WTC11 (cell line): ENCODE data around the gene RHBDD1. TPM values are rescaled to one million over a fixed set of nuclear protein-coding genes. Genes with fewer than 3 reads are reported as not detected.

ENCODE experiments used
- ATAC-seq: fragments of 200-7000 bp; cut with Tn5 transposase; 2 replicates; pipeline ENCODE4 v1.10.0; 2021; ENCODE audit warnings: mild to moderate bottlenecking, moderate library complexity
- CTCF ChIA-PET: fragments of 300-600 bp; sonication (Branson Sonifier 250); formaldehyde crosslinking; loops from one replicate; lab custom pipeline; 2021; ENCODE audit warnings: antibody characterized with exemption; lab: Charles Lee
- POLR2A ChIA-PET: fragments of 350-600 bp; sonication (Branson Sonifier 250); formaldehyde crosslinking; loops from one replicate; lab custom pipeline; 2021; ENCODE audit warnings: antibody characterized with exemption; lab: Charles Lee
- DNase-seq: peaks from one replicate; pipeline ENCODE4 v3.0.0; 2021; ENCODE audit warnings: low spot score
- H3K27ac Mint-ChIP-seq: 2 replicates; pipeline ENCODE4 v1.8.0; 2021; ENCODE audit warnings: mixed read lengths
- H3K27me3 Mint-ChIP-seq: 2 replicates; pipeline ENCODE4 v1.8.0; 2021; ENCODE audit warnings: low read depth, mild to moderate bottlenecking, moderate library complexity, mixed read lengths
- H3K36me3 Mint-ChIP-seq: 2 replicates; pipeline ENCODE4 v1.8.0; 2021; ENCODE audit warnings: mixed read lengths
- H3K4me1 Mint-ChIP-seq: 2 replicates; pipeline ENCODE4 v1.8.0; 2022; ENCODE audit warnings: mixed read lengths
- H3K4me3 Mint-ChIP-seq: 2 replicates; pipeline ENCODE4 v1.8.0; 2021; ENCODE audit warnings: mild to moderate bottlenecking, moderate library complexity, mixed read lengths
- H3K9me3 Mint-ChIP-seq: 2 replicates; pipeline ENCODE4 v1.8.0; 2021; ENCODE audit warnings: mixed read lengths
- ATF1 ChIP-seq: sonication (generic); formaldehyde crosslinking; IDR thresholded peaks from 2 replicates; pipeline ENCODE4 v1.8.1; 2023; ENCODE audit warnings: mild to moderate bottlenecking, moderate library complexity, missing genetic modification reagents
- ELF4 ChIP-seq: sonication (generic); formaldehyde crosslinking; IDR thresholded peaks from 2 replicates; pipeline ENCODE4 v1.8.1; 2022; ENCODE audit warnings: low read depth, mild to moderate bottlenecking, moderate library complexity, missing genetic modification reagents
- FOXJ3 ChIP-seq: sonication (generic); formaldehyde crosslinking; IDR thresholded peaks from 2 replicates; pipeline ENCODE4 v1.9.0; 2021; ENCODE audit warnings: missing genetic modification reagents, mild to moderate bottlenecking, borderline replicate concordance
- JAZF1 ChIP-seq: fragments of 250-450 bp; sonication (Bioruptor Pico); IDR thresholded peaks from 2 replicates; pipeline ENCODE4 v1.9.0; 2021; ENCODE audit warnings: moderate library complexity, mild to moderate bottlenecking, inconsistent platforms
- NFYB ChIP-seq: sonication (generic); formaldehyde crosslinking; conservative IDR thresholded peaks from 2 replicates; pipeline ENCODE4 v1.8.0; 2022; ENCODE audit warnings: low read depth, missing genetic modification reagents
- OVOL2 ChIP-seq: fragments of 250-450 bp; sonication (Bioruptor Pico); IDR thresholded peaks from 2 replicates; pipeline ENCODE4 v1.9.0; 2021; ENCODE audit warnings: mild to moderate bottlenecking, borderline replicate concordance
- PRRX2 ChIP-seq: fragments of 250-450 bp; sonication (Bioruptor Pico); IDR thresholded peaks from 2 replicates; pipeline ENCODE4 v1.8.0; 2021; ENCODE audit warnings: mild to moderate bottlenecking
- TEAD4 ChIP-seq: sonication (generic); formaldehyde crosslinking; IDR thresholded peaks from 2 replicates; pipeline ENCODE4 v1.8.0; 2022; ENCODE audit warnings: mild to moderate bottlenecking, missing genetic modification reagents
- TP53 ChIP-seq: sonication (generic); formaldehyde crosslinking; IDR thresholded peaks from 2 replicates; pipeline ENCODE4 v1.8.1; 2023; ENCODE audit warnings: mild to moderate bottlenecking, missing genetic modification reagents
- ZNF396 ChIP-seq: fragments of 250-450 bp; sonication (Bioruptor Pico); IDR thresholded peaks from 2 replicates; pipeline ENCODE4 v1.8.0; 2021; ENCODE audit warnings: mild to moderate bottlenecking, moderate library complexity, borderline replicate concordance
- ZNF416 ChIP-seq: fragments of 250-450 bp; sonication (Bioruptor Pico); IDR thresholded peaks from 2 replicates; pipeline ENCODE4 v1.9.0; 2021; ENCODE audit warnings: mild to moderate bottlenecking, inconsistent platforms
- total RNA-seq: library from RNA; stranded (reverse); gene quantifications from 3 replicates; pipeline ENCODE4 v1.2.3, GENCODE V29; 2021
- TF ChIP-seq, protein P1 (sequence below): sonication (generic); formaldehyde crosslinking; conservative IDR thresholded peaks from 2 replicates; pipeline ENCODE4 v1.8.1; 2023; ENCODE audit warnings: mild to moderate bottlenecking, low read depth, missing genetic modification reagents, moderate library complexity
- TF ChIP-seq, protein P2 (sequence below): sonication (generic); formaldehyde crosslinking; IDR thresholded peaks from 2 replicates; pipeline ENCODE4 v1.8.1; 2023; ENCODE audit warnings: mild to moderate bottlenecking, missing genetic modification reagents
- TF ChIP-seq, protein P3 (sequence below): sonication (generic); formaldehyde crosslinking; IDR thresholded peaks from 2 replicates; pipeline ENCODE4 v1.8.0; 2022; ENCODE audit warnings: missing genetic modification reagents
- TF ChIP-seq, protein P4 (sequence below): sonication (generic); formaldehyde crosslinking; IDR thresholded peaks from 2 replicates; pipeline ENCODE4 v1.8.0; 2022; ENCODE audit warnings: mild to moderate bottlenecking, missing genetic modification reagents
- TF ChIP-seq, protein P5 (sequence below): fragments of 250-450 bp; sonication (Bioruptor Pico); IDR thresholded peaks from 2 replicates; pipeline ENCODE4 v1.9.0; 2021; ENCODE audit warnings: mild to moderate bottlenecking
- TF ChIP-seq, protein P6 (sequence below): sonication (generic); formaldehyde crosslinking; IDR thresholded peaks from 2 replicates; pipeline ENCODE4 v1.8.1; 2022; ENCODE audit warnings: low read depth, mild to moderate bottlenecking, moderate library complexity, missing genetic modification reagents, borderline replicate concordance

RHBDD1 gene
- total RNA-seq, 1 experiment from 2014 or later, result 25.7 TPM

DNA sequence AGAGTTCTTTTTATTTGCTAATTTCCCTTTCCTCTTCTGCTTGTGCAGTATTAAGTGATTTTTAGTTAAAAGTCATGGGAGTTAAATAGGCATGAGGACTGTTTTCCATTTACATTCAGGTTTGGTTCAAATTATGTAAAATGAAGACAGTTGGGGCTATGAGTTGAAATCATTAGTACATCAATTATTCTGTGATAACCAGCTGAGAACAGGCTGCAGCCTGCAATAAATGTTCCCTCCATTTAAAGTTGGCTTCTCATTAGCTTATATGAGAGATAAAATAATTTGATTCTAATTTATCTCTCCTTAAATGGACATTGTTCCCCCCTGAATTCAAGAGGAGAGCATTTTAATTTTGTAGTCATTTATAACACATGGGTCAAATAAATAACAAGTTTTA, 48.3 kb downstream of the RHBDD1 start:
- Mint-ChIP-seq H3K27me3 (no peaks in the 10 kb centered on the region), H3K9me3 (peaks cover 3% of the 10 kb centered on the region; the same call in 1 of the 2 replicates)

More for the DNA sequence above, 48.3 kb downstream of the RHBDD1 start:
- Mint-ChIP-seq H3K4me3 (no peak overlapping the region), H3K36me3 (no peaks in the 10 kb centered on the region), H3K27ac (no peak overlapping the region), H3K4me1 (no peaks in the 10 kb centered on the region)
- no peak for TF ChIP-seq OVOL2
- TF ChIP-seq, protein P1, sequence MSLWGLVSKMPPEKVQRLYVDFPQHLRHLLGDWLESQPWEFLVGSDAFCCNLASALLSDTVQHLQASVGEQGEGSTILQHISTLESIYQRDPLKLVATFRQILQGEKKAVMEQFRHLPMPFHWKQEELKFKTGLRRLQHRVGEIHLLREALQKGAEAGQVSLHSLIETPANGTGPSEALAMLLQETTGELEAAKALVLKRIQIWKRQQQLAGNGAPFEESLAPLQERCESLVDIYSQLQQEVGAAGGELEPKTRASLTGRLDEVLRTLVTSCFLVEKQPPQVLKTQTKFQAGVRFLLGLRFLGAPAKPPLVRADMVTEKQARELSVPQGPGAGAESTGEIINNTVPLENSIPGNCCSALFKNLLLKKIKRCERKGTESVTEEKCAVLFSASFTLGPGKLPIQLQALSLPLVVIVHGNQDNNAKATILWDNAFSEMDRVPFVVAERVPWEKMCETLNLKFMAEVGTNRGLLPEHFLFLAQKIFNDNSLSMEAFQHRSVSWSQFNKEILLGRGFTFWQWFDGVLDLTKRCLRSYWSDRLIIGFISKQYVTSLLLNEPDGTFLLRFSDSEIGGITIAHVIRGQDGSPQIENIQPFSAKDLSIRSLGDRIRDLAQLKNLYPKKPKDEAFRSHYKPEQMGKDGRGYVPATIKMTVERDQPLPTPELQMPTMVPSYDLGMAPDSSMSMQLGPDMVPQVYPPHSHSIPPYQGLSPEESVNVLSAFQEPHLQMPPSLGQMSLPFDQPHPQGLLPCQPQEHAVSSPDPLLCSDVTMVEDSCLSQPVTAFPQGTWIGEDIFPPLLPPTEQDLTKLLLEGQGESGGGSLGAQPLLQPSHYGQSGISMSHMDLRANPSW (CRISPR knock-in tag), result no peak
- no peak for TF ChIP-seq ZNF416 (CRISPR knock-in tag)
- TF ChIP-seq ATF1 (CRISPR knock-in tag), result no peak
- no peak for TF ChIP-seq ELF4 (CRISPR knock-in tag)
- TF ChIP-seq TEAD4 (CRISPR knock-in tag), result no peak
- TF ChIP-seq, protein P2, sequence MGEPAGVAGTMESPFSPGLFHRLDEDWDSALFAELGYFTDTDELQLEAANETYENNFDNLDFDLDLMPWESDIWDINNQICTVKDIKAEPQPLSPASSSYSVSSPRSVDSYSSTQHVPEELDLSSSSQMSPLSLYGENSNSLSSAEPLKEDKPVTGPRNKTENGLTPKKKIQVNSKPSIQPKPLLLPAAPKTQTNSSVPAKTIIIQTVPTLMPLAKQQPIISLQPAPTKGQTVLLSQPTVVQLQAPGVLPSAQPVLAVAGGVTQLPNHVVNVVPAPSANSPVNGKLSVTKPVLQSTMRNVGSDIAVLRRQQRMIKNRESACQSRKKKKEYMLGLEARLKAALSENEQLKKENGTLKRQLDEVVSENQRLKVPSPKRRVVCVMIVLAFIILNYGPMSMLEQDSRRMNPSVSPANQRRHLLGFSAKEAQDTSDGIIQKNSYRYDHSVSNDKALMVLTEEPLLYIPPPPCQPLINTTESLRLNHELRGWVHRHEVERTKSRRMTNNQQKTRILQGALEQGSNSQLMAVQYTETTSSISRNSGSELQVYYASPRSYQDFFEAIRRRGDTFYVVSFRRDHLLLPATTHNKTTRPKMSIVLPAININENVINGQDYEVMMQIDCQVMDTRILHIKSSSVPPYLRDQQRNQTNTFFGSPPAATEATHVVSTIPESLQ (CRISPR knock-in tag), result no peak
- TF ChIP-seq NFYB, result no peak
- TF ChIP-seq JAZF1 (CRISPR knock-in tag), result no peak
- no peak for TF ChIP-seq PRRX2 (CRISPR knock-in tag)
- no peak for TF ChIP-seq FOXJ3 (CRISPR knock-in tag)
- no peak for TF ChIP-seq TP53
- TF ChIP-seq ZNF396 (CRISPR knock-in tag), result no peak
- TF ChIP-seq, protein P3, sequence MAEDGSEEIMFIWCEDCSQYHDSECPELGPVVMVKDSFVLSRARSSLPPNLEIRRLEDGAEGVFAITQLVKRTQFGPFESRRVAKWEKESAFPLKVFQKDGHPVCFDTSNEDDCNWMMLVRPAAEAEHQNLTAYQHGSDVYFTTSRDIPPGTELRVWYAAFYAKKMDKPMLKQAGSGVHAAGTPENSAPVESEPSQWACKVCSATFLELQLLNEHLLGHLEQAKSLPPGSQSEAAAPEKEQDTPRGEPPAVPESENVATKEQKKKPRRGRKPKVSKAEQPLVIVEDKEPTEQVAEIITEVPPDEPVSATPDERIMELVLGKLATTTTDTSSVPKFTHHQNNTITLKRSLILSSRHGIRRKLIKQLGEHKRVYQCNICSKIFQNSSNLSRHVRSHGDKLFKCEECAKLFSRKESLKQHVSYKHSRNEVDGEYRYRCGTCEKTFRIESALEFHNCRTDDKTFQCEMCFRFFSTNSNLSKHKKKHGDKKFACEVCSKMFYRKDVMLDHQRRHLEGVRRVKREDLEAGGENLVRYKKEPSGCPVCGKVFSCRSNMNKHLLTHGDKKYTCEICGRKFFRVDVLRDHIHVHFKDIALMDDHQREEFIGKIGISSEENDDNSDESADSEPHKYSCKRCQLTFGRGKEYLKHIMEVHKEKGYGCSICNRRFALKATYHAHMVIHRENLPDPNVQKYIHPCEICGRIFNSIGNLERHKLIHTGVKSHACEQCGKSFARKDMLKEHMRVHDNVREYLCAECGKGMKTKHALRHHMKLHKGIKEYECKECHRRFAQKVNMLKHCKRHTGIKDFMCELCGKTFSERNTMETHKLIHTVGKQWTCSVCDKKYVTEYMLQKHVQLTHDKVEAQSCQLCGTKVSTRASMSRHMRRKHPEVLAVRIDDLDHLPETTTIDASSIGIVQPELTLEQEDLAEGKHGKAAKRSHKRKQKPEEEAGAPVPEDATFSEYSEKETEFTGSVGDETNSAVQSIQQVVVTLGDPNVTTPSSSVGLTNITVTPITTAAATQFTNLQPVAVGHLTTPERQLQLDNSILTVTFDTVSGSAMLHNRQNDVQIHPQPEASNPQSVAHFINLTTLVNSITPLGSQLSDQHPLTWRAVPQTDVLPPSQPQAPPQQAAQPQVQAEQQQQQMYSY (CRISPR knock-in tag), result no peak
- TF ChIP-seq, protein P4, sequence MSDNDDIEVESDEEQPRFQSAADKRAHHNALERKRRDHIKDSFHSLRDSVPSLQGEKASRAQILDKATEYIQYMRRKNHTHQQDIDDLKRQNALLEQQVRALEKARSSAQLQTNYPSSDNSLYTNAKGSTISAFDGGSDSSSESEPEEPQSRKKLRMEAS (CRISPR knock-in tag), result no peak
- TF ChIP-seq, protein P5, sequence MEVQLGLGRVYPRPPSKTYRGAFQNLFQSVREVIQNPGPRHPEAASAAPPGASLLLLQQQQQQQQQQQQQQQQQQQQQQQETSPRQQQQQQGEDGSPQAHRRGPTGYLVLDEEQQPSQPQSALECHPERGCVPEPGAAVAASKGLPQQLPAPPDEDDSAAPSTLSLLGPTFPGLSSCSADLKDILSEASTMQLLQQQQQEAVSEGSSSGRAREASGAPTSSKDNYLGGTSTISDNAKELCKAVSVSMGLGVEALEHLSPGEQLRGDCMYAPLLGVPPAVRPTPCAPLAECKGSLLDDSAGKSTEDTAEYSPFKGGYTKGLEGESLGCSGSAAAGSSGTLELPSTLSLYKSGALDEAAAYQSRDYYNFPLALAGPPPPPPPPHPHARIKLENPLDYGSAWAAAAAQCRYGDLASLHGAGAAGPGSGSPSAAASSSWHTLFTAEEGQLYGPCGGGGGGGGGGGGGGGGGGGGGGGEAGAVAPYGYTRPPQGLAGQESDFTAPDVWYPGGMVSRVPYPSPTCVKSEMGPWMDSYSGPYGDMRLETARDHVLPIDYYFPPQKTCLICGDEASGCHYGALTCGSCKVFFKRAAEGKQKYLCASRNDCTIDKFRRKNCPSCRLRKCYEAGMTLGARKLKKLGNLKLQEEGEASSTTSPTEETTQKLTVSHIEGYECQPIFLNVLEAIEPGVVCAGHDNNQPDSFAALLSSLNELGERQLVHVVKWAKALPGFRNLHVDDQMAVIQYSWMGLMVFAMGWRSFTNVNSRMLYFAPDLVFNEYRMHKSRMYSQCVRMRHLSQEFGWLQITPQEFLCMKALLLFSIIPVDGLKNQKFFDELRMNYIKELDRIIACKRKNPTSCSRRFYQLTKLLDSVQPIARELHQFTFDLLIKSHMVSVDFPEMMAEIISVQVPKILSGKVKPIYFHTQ (CRISPR knock-in tag), result no peak
- TF ChIP-seq, protein P6, sequence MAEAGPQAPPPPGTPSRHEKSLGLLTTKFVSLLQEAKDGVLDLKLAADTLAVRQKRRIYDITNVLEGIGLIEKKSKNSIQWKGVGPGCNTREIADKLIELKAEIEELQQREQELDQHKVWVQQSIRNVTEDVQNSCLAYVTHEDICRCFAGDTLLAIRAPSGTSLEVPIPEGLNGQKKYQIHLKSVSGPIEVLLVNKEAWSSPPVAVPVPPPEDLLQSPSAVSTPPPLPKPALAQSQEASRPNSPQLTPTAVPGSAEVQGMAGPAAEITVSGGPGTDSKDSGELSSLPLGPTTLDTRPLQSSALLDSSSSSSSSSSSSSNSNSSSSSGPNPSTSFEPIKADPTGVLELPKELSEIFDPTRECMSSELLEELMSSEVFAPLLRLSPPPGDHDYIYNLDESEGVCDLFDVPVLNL (CRISPR knock-in tag), result no peak
- ChIA-PET POLR2A (no interaction called here), CTCF (no interaction called here)
- ATAC-seq, result no peak
- no peak for DNase-seq
